Thoracic aorta endothelial cell (primary cell): Measurements from ENCODE around the gene SLC22A2. TPM values are rescaled to one million over a fixed set of nuclear protein-coding genes. Genes with fewer than 3 reads are reported as not detected.

Experiments used
- total RNA-seq: library from RNA; depleted of rRNA; stranded (reverse); fragments of >200 nt; gene quantifications from 2 replicates; pipeline ENCODE4 v1.2.3, GENCODE V29; 2012

SLC22A2 gene
- not detected in 2 replicates for total RNA-seq

DNA sequence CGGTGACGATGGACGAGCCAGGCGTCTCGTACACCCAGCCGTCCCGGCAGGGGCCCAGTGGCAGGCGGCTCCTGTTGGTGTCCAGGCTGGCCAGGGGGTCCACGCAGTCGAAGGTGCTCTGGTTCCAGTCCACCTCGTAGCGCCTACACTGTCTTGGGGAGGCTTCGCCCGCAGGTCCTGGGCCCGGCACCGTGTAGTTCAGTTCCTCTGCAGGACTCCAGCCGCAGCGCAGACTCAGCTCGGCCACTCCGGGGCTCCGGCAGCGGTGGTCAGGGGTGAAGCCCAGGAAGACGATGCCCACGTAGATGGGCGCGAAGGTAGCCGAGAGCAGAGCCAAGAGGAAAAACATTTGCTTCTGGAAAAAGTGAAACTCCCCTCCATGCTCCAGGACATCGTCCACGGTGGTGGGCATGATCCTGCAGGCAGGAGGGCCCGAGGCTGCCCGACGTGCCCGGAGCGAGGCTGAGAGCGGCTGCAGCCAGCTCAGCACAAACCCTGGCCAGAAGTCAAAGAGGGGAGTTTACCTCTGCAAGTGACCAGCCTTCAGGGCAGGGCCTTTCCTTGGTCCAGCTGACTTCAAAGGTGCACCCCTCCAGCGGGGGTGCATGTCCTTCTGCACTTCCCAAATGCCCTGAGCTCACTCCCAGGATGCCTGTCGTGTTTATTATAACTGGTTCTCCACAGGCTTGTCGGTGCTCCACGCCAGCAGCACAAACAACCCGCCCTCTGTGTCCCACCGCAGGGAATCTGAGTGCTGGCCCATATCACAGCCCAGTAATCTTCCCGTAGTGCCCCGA lies at the start of gene SLC22A2:
Gene SLC22A2 (minus strand): TSS at position 476 of the 797 bp plus-strand sequence. CDS start 64 bp downstream, at position 412.

Other genes with a start within 250 kb of the SLC22A2 start
- not detected in 2 replicates for gene SLC22A1, start 137.0 kb downstream of the SLC22A2 start, total RNA-seq
- gene SLC22A3, start 89.6 kb upstream of the SLC22A2 start, total RNA-seq, result 0.07 and 0.27 TPM in 2 replicates